ENCODE measurements around the gene KCNJ8. TPM values are rescaled to one million over a fixed set of nuclear protein-coding genes. Genes with fewer than 3 reads are reported as not detected.
"Not testable (repeated sequence)": the region's sequence is repeated elsewhere in the genome, so short reads cannot be mapped to it uniquely, and the experiment has no call there.

KCNJ8 gene
- total RNA-seq, 2 donors from 2014 or later, result not detected

DNA sequence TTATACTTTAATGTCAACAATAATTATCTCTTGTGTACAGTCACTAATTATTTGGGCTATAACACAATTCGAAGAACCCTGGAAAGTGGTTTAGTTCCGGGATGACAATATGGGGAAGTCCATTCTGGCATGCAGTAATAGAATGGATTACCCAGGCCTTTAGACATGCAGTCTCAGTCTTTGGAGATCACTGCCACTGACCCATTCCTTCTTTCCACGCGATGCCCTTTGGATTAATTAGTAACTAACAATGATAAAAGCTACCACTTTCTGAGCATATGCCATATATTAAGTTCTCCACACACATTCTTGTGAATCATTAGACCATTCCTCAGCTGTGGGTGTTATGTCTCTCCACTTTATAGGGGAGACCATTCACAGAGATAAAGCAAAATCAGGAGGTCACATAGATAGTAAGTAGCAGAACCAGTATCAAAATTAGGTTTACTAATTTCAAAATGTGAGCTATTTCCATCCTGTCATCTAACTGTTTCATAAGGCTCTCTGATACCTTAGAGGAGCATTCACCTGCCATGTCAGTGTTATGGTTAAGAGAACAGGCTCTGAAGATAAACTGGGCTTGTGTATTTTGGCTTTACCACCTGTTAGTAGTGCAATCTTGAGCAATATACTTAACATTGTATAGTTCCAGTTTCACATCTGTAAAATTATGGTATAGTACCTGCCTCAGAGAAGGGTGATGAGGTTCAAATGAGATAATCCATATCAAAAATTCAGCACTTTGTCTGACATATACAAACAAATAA, 27.2 kb upstream of the KCNJ8 start:
- no peaks in the 10 kb centered on the region for H3K36me3 Mint-ChIP-seq (ENCODE audit: insufficient read depth in 2 of 2)
- no peaks in the 10 kb centered on the region for H3K9me3 Mint-ChIP-seq

DNA sequence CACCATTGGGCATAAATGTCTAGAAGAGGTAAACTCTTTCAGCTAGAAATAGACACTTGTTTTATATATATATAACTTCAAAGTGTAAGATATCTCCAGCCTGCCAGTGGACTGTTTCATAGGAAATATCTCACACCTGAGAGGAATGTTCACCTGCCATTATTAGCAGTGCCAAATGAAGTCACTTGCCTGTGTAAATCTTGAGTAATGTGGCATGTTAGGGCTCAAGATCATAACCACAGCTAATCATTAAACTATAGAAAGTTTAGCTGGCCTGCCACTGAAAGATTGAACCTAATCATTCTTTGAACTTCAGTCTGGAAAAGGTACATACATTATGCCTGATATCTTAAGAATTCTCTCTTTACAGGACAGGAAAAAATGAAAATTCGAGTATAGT, 25.5 kb upstream of the KCNJ8 start:
- Mint-ChIP-seq H3K27me3 (ENCODE audit: low read depth) (no peaks in the 10 kb centered on the region), H3K4me1 (ENCODE audit: low read depth) (no peaks in the 10 kb centered on the region), H3K36me3 (ENCODE audit: insufficient read depth in 2 of 2) (no peaks in the 10 kb centered on the region), H3K27ac (no peak overlapping the region), H3K4me3 (no peak overlapping the region), H3K9me3 (no peaks in the 10 kb centered on the region)
- no peak for DNase-seq
- no peak for ATAC-seq (replicated peaks in 1 of 2)

More for the DNA sequence above, 27.2 kb upstream of the KCNJ8 start:
- Mint-ChIP-seq H3K4me3 (no peak overlapping the region), H3K4me1 (ENCODE audit: low read depth) (no peaks in the 10 kb centered on the region), H3K27ac (no peak overlapping the region), H3K27me3 (ENCODE audit: low read depth) (no peaks in the 10 kb centered on the region)
- DNase-seq (no peak), ATAC-seq (replicated peaks in 1 of 2) (no peak)

- H3K27me3 Mint-ChIP-seq (ENCODE audit: low read depth), result no peaks in the 10 kb centered on the region
- peaks cover 0 to under 1% of the 10 kb centered on the region in 2 donors for H3K9me3 Mint-ChIP-seq
- ATAC-seq (replicated peaks in 1 of 2) (no peak), DNase-seq (no peak)
- no peak overlapping the region for H3K27ac Mint-ChIP-seq
- no peaks in the 10 kb centered on the region for H3K36me3 Mint-ChIP-seq (ENCODE audit: insufficient read depth in 2 of 2)
- H3K4me1 Mint-ChIP-seq (ENCODE audit: low read depth), result no peaks in the 10 kb centered on the region
- H3K4me3 Mint-ChIP-seq, result no peak overlapping the region
Measured at GRCh38 chr12:21797539-21797938, 23.0 kb upstream of the KCNJ8 start.

DNA sequence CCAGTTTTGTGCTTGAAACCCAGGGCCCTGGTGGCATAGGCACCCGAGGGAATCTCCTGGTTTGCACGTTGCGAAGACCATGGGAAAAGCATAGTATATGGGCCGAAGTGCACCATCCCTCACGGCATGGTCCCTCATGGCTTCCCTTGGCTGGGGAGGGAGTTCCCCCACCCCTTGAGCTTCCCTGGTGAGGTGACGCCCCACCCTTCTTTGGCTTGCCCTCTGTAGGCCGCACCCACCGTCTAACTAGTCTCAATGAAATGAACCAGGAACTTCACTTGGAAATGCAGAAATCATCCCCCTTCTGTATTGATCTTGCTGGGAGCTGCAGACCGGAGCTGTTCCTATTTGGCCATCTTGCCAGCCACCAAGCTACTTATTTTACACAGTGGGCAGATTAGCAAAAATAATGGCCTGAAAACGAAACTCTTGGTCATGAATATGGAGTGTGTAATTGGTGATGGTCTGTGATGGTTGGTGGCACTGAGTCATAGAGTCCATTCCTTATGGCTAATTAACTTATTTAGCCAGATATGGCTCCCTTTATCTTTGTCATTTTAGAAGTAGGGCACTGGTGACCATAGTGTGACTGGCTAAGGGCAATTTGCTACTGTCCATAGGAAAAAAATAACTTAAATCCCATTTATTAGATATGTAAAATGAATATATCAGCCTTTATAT, 21.3 kb upstream of the KCNJ8 start:
- DNase-seq (no peak), ATAC-seq (replicated peaks in 1 of 2) (no peak)
- Mint-ChIP-seq H3K36me3 (ENCODE audit: insufficient read depth in 2 of 2) (no peaks in the 10 kb centered on the region), H3K27ac (no peak overlapping the region), H3K9me3 (peaks cover 0 to 3% of the 10 kb centered on the region in 2 donors), H3K4me1 (ENCODE audit: low read depth) (no peaks in the 10 kb centered on the region), H3K4me3 (no peak overlapping the region), H3K27me3 (ENCODE audit: low read depth) (no peaks in the 10 kb centered on the region)

DNA sequence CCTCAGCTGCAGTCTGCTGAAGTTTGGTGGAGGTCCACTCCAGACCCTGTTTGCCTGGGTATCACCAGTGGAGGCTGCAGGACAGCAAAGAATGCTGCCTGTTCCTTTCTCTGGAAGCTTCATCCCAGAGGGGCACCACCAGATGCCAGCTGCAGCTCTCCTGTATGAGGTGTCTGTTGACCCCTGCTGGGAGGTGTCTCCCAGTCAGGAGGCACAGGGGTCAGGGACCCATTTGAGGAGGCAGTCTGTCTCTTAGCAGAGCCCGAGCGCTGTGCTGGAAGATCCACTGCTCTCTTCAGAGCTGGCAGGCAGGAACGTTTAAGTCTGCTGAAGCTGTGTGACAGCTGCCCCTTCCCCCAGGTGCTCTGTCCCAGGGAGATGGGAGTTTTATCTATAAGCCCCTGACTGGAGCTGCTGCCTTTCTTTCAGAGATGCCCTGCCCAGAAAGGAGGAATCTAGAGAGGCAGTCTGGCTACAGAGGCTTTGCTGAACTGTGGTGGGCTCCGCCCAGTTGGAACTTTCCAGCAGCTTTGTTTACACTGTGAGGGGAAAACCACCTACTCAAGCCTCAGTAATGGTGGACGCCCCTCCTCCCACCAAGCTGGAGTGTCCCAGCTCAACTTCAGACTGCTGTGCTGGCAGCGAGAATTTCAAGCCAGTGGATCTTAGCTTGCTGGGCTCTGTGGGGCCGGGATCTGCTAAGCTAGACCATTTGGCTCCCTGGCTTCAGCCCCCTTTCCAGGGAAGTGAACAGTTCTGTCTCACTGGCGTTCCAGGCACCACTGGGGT, 20.5 kb upstream of the KCNJ8 start:
- not testable (repeated sequence) for H3K36me3 Mint-ChIP-seq (ENCODE audit: insufficient read depth in 2 of 2); H3K4me1 Mint-ChIP-seq (ENCODE audit: low read depth); ATAC-seq (replicated peaks in 1 of 2); DNase-seq; H3K27ac Mint-ChIP-seq; H3K9me3 Mint-ChIP-seq; H3K4me3 Mint-ChIP-seq; H3K27me3 Mint-ChIP-seq (ENCODE audit: low read depth)

- not testable (repeated sequence) for H3K36me3 Mint-ChIP-seq (ENCODE audit: insufficient read depth in 2 of 2); H3K27ac Mint-ChIP-seq; H3K4me3 Mint-ChIP-seq; DNase-seq; ATAC-seq (replicated peaks in 1 of 2); H3K9me3 Mint-ChIP-seq; H3K4me1 Mint-ChIP-seq (ENCODE audit: low read depth); H3K27me3 Mint-ChIP-seq (ENCODE audit: low read depth)
Measured at GRCh38 chr12:21789687-21790086, 15.2 kb upstream of the KCNJ8 start.

DNA sequence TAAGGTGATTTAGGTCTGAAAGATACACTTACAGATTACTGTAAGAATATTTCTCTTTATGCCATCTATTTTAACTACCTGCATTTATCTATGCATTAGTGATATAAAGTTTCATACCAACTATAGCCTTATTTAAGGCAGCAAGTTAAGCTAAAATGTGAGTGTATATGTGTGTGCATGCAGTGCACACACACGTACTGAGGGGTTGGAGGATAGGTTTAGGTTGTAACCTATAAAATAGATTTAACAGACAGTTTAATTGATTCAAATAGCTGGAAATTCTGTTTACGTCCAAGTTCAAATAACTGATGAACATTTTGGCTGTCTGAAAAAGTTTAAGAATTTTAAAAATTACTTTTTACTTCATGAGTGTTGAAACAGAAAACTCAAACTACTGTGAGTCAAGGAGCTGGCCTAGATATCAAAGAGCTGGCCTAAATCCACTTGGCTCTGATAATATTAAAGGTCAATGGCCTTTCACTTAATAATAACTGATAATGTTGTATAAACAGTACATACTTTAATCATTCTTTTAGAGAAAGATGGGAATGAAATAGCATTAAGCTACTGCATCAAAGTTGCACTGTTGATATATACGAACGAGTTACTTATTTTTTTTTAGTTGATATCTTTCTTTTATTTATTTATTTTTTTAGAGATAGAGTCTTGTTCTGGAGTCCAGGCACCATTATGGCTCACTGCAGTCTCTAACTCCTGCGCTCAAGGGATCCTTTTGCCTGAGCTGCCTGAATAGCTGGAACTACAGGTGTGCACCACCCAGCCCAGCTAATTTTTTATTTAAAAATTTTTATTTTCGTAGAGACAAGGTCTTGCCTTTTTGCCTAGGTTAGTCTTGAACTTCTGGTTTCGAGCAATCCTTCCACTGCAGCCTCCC, 13.8 kb upstream of the KCNJ8 start:
- DNase-seq (no peak), ATAC-seq (replicated peaks in 1 of 2) (no peak)
- Mint-ChIP-seq H3K36me3 (ENCODE audit: insufficient read depth in 2 of 2) (no peaks in the 10 kb centered on the region), H3K27me3 (ENCODE audit: low read depth) (no peaks in the 10 kb centered on the region), H3K4me1 (ENCODE audit: low read depth) (no peaks in the 10 kb centered on the region), H3K27ac (no peak overlapping the region), H3K4me3 (no peak overlapping the region), H3K9me3 (peaks cover 0 to 3% of the 10 kb centered on the region in 2 donors)

DNA sequence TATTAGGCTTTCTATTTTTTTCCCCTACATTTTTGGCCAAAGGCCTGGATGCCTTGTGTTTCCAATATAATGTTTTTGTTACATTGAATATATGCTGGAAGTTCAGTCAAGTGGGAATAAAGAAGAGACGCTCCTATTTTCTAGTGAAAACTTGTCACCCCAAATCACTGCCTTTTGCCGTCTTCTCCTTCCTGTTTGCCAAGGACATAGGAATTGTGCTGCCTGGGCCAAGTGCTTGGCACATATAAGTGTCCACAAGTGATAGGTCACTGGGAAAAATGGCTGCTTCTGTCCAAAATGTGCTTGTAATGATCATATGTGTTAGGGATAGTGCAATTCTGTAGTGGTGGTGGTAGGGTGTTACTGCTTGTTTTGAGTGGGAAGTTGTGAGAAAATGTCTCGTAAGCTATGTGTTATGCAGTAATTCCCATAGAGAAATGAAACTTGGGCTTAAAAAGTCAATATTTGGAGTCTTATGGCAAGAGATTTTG, 11.6 kb upstream of the KCNJ8 start:
- DNase-seq (no peak), ATAC-seq (replicated peaks in 1 of 2) (no peak)
- Mint-ChIP-seq H3K4me1 (ENCODE audit: low read depth) (no peaks in the 10 kb centered on the region), H3K27me3 (ENCODE audit: low read depth) (no peaks in the 10 kb centered on the region), H3K4me3 (no peak overlapping the region), H3K27ac (no peak overlapping the region), H3K9me3 (no peaks in the 10 kb centered on the region), H3K36me3 (ENCODE audit: insufficient read depth in 2 of 2) (no peaks in the 10 kb centered on the region)

DNA sequence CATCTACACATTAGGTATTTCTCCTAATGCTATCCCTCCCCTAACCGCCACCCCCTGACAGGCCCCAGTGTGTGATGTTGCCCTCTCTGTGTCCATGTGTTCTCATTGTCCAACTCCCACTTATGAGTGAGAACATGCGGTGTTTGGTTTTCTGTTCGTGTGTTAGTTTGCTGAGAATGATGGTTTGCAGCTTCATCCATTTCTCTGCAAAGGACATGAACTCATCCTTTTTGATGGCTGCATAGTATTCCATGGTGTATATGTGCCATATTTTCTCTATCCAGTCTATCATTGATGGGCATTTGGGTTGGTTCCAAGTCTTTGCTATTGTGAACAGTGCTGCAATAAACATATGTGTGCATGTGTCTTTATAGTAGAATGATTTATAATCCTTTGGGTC, 8.2 kb upstream of the KCNJ8 start:
- H3K4me3 Mint-ChIP-seq; H3K36me3 Mint-ChIP-seq (ENCODE audit: insufficient read depth in 2 of 2); H3K4me1 Mint-ChIP-seq (ENCODE audit: low read depth); ATAC-seq (replicated peaks in 1 of 2); H3K9me3 Mint-ChIP-seq; DNase-seq; H3K27ac Mint-ChIP-seq; H3K27me3 Mint-ChIP-seq (ENCODE audit: low read depth): not testable (repeated sequence)

DNA sequence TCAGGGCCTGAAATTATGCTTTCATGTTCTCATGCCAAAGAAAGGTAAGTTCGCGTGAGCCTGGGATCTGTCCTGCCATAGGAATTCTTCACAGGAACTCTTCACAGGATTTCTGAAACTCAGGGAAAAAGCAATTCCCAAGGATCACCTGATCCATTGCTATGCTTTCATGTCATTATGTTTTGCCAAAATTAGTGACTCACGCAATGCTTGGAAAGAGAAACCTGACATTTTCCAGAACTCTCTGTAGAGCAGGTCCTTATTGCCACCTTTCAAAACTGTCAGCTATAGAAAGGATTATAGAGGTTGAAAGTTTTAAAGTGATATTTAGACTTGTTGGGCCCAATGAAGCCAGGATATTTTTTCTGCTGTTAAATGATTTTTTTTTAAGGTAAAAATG, 6.3 kb upstream of the KCNJ8 start:
- H3K4me3 Mint-ChIP-seq, result no peak overlapping the region
- no peaks in the 10 kb centered on the region for H3K36me3 Mint-ChIP-seq (ENCODE audit: insufficient read depth in 2 of 2)
- no peak overlapping the region for H3K27ac Mint-ChIP-seq
- ATAC-seq (replicated peaks in 1 of 2), result no peak
- no peaks in the 10 kb centered on the region for H3K9me3 Mint-ChIP-seq
- no peak for DNase-seq
- no peaks in the 10 kb centered on the region for H3K4me1 Mint-ChIP-seq (ENCODE audit: low read depth)
- H3K27me3 Mint-ChIP-seq (ENCODE audit: low read depth), result peaks cover 22% of the 10 kb centered on the region

GRCh38 chr12:21776175-21776574, 1.7 kb upstream of the KCNJ8 start:
- no peak for ATAC-seq (replicated peaks in 1 of 2)
- H3K36me3 Mint-ChIP-seq (ENCODE audit: insufficient read depth in 2 of 2), result no peaks in the 10 kb centered on the region
- no peak overlapping the region for H3K27ac Mint-ChIP-seq
- H3K4me3 Mint-ChIP-seq, result no peak overlapping the region
- H3K4me1 Mint-ChIP-seq (ENCODE audit: low read depth), result peaks cover 16% of the 10 kb centered on the region
- H3K9me3 Mint-ChIP-seq, result no peaks in the 10 kb centered on the region
- DNase-seq, result no peak
- peaks cover 50% of the 10 kb centered on the region for H3K27me3 Mint-ChIP-seq (ENCODE audit: low read depth)

- H3K4me1 Mint-ChIP-seq (ENCODE audit: low read depth), result peaks cover 16% of the 10 kb centered on the region
- H3K9me3 Mint-ChIP-seq, result no peaks in the 10 kb centered on the region
- DNase-seq, result no peak
- H3K27me3 Mint-ChIP-seq (ENCODE audit: low read depth), result peaks cover 50% of the 10 kb centered on the region
- H3K36me3 Mint-ChIP-seq (ENCODE audit: insufficient read depth in 2 of 2), result no peaks in the 10 kb centered on the region
- no peak for ATAC-seq (replicated peaks in 1 of 2)
- H3K27ac Mint-ChIP-seq, result no peak overlapping the region
- peak overlapping the region; percentile 46 to 62 for H3K4me3 Mint-ChIP-seq
Measured at GRCh38 chr12:21775133-21775820, 771 bp upstream of the KCNJ8 start.
